Brain pericyte (primary cell): ENCODE measurements around the gene SCIN.
"Not testable (repeated sequence)": the region's sequence is repeated elsewhere in the genome, so short reads cannot be mapped to it uniquely, and the experiment has no call there.

ENCODE experiments used
- DNase-seq: peaks from one replicate; pipeline ENCODE4 v3.0.0-alpha.2; 2012; ENCODE audit warnings: low read depth, low spot score

The SCIN gene

DNA sequence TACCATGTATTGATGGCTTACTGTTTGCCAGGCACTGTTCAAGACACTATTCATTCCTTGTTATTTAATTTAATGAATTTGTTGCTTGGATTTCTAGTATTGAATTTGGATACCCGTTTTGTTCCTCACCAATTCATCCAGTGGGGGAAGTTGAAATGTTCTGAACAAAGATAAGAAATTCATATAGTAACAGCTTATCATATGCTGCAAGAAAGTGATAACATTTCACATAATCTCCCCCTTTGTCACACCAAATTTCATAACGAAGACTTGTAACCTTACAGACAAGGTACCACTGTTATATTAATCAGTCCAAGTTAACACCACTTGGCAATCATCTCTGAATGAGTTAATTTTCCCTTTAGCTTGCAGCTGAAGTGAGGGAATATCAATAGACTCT is 42.1 kb downstream of the SCIN start:
- DNase-seq = no peak

DNA sequence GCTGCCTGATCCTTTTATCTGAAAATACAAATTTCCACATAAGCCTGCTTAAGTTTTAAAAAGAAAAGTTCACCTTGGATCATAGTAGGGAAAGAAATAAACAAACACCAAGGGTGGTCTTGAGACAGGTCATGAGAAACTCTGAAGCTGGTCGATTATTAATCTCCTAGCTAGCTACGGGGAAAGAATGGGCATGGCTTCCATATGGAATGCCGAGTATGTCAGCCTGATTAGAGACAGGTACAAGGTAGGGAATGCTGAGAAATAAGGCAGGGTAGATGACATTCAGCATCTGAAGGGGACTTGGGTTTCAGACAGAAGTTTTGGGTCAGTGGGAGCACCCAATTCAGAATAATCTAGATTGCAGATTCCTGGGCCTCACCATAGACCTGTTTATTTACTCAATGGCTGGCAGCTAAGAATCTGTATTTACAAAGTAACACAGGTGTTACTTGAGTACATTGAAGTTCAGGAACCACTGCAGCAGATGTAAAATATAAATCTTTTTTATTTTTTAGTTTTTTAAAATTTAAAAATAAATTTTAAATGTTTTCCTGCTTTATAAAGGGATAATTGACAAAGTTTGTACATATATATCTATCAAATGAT is 49.0 kb downstream of the SCIN start:
- no peak for DNase-seq

GRCh38 chr7:12620371-12620770 is 49.9 kb downstream of the SCIN start:
- DNase-seq = no peak

DNA sequence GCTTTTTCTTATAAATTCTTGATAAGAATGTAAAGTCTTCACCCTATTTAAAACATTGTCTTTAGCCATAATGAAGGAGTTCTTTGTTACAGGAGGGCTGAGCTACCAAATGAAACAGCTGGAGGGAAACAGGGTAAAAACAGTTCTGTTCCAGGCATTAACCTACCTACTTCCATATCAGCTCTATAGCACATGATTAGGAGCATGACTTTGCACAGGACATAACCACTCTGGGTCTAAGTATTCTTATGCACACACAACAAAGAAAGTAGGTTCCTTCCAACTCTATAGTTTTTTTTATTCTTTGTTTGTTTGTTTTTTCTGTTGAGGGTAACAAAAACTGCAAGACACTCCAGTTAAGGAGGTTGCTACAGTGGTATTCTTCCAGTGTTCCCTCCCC is 52.7 kb downstream of the SCIN start:
- DNase-seq = no peak

DNA sequence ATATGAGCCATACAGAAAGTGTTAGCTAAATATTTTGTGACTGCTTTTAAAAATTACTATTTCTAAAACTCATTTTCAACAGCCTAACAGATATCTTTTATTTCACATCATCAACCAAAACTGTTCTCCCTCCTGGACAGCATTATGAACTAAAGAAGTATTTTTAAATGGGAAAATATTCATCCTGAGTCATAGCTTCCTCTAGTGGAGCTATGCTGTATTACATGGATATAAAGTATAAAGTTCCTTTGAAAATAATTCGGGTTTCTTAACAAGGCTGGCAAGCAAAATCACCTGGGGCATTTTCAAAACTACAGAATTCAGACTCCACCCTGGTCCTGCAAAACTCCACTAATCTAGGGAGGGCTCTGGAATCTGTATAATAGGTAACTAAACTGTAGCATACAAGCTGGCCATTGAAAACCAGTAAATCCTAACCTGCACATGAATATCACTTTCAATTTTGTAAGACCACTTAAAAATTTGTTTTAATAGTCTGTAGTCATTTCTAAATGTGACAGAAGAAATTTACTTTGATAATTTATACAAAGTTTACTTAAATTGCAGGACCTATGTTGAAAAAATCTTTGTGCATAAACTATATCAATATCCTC is 53.5 kb downstream of the SCIN start:
- DNase-seq = no peak

GRCh38 chr7:12625836-12626235 is 55.3 kb downstream of the SCIN start:
- no peak for DNase-seq

- no peak for DNase-seq
These were observed 59.4 kb downstream of the SCIN start for GRCh38 chr7:12629816-12630512.

DNA sequence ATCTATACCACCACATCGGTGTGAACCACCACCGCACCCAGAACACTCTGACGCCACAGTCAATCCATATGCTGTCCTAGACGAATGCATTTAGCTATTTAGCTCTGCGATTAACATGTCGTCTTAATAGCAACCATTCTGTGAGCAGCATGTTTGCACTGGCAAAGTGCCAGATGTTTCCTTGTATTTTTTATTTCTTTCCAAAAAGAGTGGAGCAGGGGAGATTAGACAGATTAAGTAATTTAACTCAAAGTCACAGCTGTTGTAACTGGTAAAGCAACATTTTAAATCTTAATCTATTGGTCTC is 59.9 kb downstream of the SCIN start:
- no peak for DNase-seq

DNA sequence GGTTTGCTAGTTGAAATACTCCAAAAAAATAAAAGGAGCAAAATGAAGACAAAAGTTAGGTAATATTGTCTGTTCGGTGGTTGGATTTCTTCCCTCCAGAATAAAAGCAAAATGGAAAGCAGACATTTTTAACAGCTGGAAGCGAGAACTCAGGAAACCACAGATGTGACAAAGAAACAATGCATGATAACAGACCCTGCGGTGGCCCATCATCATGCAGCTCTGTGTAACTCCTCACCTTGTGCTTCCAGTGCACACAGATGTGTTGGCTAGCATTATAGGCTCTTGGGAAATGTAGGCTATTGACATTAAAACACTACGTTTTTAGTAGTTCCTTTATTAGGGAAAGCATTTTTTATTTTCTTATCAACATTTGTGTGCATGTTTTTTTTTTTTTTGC is 63.1 kb downstream of the SCIN start:
- no peak for DNase-seq

- DNase-seq = no peak
These were observed 65.3 kb downstream of the SCIN start for GRCh38 chr7:12635830-12636229.

GRCh38 chr7:12637328-12637727 is 66.8 kb downstream of the SCIN start:
- DNase-seq = no peak

GRCh38 chr7:12637819-12638592 is 67.5 kb downstream of the SCIN start:
- no peak for DNase-seq

GRCh38 chr7:12638851-12639456 is 68.4 kb downstream of the SCIN start:
- no peak for DNase-seq

- DNase-seq = no peak
These were observed 70.0 kb downstream of the SCIN start for GRCh38 chr7:12640299-12641096.

- no peak for DNase-seq
These were observed 70.7 kb downstream of the SCIN start for GRCh38 chr7:12641196-12641595.

GRCh38 chr7:12642508-12642907 is 72.0 kb downstream of the SCIN start:
- DNase-seq = no peak

DNA sequence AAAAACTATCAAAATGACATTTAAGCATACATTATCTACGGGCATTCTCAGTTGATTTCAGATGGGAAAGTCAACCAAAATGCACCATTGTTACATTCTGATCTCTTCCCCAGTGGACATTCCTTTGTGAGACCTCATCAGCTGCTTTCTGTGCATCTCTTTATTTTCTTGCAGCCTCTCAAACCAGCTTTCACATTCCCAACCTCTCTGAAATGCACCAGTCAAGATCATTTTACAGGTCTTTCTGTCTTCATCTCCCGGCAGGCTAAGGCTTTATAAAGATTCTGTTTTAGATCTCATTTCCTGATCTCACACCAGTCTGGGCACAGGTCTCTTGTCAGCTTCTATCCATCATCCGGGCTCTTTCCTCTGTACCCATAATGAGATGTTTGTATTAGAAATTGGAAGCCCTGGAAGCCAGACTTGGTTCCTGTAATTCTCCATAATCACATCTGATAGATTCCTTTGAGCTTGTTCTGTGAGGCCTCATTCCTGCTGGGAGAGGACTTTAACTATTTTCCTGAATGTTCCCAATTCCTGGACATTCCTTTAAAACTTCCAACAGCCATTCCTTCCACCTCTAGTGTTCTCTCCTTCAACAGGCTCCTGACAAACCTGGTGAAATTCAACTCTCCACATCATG is 72.6 kb downstream of the SCIN start:
- no peak for DNase-seq

DNA sequence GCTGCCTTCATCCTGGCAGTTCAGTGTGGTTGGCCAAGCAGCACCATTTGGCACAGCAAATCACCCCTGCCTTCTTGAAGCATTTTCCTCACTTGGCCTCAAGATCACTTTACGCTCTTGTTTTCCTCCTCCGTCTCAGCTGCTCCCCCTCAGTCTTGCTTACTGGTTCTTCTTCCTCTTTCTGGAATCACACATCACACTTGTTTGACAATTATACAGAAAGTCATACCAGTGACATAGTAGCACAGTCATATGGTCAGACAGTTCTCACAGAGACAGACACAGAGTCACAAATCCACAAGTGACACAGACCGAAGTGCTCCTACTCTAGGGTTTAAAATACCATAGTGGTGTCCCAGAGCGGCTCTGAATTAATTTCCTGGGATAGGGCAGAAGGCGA is 73.1 kb downstream of the SCIN start:
- no peak for DNase-seq

- not testable (repeated sequence) for DNase-seq
These were observed 74.7 kb downstream of the SCIN start for GRCh38 chr7:12645212-12645611.

DNA sequence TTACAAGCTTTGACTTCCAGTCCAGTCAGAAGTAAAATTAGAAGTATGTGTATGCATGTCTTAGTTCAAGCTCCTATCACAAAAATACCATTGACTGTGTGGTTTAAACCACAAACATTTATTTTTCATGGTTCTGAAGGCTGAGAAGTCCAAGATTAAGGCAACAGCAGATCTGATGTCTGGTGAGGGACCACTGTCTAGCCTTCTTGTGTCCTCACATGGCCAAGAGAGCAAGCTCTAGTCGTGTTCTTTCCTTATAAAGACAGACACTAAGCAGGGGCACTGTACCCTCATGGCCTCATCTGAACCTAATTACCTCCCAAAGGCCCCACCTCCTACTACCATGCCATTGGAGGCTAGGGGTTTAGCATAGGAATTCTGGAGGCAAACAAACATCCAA is 75.6 kb downstream of the SCIN start:
- DNase-seq = no peak
